GM19238 (cell line): ENCODE data around the gene STK24.

Experiments used
- DNase-seq: peaks from one replicate; pipeline ENCODE4 v3.0.0; 2011; ENCODE audit warnings: low spot score; ENCODE audit not compliant: insufficient read length

Gene STK24

DNA sequence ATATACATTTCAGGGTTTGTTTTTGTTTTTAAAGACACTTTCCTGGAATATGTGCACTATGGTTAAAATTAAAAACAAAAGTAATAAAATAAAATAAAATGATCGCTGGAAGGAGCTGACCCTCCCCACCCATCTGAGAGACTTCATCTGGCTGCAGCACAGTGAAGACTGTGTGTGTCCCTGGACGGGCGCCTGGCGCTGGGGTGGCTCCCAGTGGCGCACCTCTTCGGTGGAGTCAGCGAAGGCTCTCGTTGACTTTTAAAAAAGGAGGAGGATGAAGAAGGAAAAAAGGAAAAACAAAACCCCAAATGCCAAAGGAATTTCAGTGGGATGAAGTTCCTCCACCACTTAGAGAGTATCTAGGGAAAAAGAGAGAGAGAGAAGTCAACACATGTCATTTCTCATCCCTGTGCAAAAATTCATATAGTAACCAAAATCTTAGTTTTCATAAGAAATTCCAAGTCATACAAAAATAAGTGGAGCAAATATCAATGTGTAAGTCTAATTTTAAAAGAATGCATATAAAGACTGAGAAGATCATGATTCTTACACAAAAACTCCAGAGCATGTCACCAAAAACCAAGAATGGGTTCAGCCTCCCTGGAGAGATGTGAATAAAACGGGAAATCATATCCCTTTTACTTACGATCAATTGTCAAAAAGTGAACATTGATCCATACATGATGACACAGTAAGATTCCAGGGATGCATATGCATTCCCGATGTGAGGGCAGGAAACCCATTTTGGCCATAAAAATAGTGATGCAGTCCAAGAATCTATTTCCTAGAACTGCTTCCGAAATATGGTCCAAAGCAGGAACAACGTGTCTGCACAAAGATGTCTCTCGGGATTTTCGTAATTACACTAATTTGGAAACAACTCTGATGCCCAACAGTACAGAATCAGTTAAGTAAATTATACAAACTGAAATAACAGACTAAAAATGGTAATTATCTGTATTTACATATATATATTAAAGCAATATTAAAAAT, 123.8 kb downstream of the STK24 start:
- no peak for DNase-seq

GRCh38 chr13:98451676-98452470, 125.0 kb downstream of the STK24 start:
- DNase-seq = no peak

- DNase-seq = no peak
Measured at GRCh38 chr13:98450539-98451111, 126.3 kb downstream of the STK24 start.

- DNase-seq = no peak
Measured at GRCh38 chr13:98450026-98450425, 126.9 kb downstream of the STK24 start.

DNA sequence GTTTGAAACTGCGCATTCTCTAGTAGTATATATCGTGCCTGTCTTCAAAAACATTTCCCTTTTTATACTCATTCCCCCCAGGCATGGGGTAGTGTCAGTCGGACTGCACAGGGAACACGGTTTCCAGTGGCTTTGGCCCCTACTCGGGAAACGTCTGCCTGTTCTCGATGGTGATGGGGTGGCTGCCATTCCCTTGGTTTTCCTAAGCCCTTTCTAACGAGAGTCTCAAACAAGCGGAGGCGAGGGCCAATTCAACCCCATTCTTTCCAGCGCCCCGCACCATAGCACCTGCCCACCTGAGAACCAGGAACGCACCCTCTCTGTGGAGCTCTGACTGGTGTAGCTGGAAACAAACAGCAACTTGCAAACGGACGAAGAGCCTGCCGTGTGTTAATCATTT, 127.6 kb downstream of the STK24 start:
- no peak for DNase-seq

GRCh38 chr13:98448642-98448928, 128.3 kb downstream of the STK24 start:
- DNase-seq = no peak

DNA sequence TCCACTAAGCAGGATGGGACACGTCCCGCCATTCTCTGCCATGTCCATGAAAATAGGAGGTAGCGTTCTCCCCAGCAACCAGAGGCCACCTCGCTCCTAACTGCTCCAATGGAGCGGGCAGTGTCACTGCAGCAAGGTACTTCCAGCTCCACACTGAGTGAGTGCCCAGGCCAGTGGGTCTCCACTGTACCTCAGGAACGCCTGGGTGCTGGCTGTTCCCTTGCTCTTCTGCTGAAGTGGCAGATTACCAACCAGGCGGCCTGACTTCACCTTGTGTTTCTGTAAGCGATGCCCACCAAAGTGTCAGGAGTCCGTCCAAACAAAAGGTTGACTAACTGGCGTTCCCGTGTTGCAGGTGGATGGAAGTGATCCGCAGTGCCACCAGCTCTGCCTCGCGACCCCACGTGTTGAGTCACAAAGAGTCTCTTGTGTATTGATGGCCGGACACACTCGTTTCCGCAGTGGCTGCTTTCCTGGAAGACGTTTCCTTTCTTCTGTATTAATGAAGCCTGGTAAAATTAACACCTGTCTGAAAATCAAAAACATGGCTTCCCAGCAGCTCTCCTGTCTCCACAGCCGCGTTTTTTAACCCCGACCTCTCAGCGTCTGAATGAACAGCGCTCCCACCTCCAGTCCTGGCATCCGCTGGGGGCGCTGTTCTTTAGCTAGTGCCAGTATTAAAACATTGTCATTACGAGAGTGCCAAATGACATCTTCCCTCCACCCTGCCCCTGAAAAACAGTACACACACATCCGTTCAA, 128.8 kb downstream of the STK24 start:
- DNase-seq = no peak

DNA sequence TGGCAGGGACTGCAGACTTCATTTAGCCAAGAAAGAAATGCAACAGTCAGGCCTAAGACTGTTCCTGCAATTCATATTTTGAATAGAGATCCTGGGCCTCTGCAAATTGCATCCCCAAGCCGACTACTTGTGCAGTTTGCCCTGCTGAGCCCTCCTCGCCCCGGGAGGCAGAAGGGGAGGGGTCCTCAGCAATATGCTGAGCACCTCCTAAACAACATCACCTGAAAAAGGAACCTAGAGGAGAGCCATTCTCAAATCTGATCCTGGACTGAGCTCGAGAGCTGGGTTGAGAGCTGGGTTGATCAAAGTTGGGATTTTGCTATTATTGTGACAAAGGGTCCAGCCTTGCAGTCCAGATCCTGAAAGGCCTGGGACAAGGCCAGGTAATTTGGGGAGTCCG, 129.8 kb downstream of the STK24 start:
- DNase-seq = no peak

DNA sequence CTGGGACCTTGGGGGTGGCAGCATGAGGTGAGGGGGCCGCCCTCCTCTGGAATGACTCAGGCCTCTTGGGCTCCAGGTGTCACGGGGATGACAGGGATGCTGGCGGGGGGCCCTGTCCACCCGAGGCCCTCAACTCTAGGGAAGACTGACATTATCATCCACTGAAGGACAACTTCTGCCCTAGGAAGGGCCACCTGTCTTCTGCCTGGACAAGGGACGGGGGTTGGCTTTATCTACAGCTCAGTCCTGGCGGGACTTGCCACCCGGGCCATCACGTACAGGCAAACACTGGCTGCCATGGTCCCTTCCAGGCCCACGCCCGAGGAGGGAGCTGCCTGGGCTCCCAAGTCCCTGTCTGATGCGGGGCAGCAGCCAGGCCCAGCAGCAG, 130.7 kb downstream of the STK24 start:
- no peak for DNase-seq

DNA sequence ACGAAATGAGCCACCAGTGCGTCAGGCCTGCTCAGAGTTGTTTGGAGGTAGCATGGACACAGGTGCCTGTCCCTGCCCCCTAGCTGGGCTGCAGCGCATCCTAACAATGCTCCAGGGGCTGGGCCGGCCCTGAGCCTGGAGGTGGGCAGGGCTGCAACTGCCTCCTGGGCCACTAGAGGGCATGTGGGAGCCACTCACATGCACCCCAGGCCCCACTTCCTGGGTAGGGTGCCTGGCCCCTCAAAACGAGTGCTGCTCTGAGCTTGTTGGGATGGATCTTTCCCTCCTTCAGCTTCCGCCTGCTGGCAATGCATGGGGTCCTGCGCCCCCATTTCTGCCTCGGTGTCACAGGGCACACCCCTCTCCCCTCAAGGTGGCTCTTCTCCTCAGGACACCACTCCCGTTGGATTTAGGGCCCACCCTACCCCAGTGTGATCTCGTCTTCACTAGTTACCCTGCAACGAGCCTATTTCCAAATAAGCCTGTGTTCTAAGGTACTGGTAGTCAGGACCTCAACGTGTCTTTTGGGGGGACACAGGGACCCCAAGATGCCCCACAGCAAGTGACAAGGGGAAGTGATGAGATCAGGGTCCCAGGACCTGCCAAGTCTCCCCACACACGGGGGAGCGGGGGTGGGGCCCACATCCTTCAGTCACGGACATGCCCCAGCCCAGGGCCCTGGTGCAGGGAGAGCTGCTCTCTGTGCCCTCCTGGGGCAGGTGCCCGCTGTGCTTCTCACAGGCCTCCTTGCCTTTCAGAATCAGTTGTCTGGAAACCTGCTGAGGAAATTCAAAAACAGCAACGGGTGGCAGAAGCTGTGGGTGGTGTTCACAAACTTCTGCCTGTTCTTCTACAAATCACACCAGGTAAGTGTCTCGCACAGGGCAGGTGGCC, 131.3 kb downstream of the STK24 start:
- peak; percentile 85 for DNase-seq

DNA sequence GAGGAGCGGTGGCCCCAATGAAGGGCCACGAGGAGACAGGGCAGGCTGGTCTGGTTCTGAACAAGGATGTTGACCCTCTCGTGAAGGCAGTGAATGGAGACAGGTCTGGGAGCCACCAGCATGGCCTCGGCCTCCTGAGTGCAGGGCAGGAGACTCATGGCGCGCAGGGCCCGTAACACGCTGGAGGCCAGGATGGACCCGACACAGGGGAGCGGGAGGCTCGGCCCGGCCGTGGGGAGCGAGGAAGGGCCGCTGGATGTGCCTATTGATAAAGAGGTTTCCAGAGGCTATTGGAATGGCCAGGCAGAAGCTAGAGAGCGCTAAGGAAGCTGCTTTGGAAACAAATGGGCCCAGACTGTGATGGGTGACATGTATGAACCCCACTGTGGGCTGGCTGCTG, 132.5 kb downstream of the STK24 start:
- no peak for DNase-seq

DNA sequence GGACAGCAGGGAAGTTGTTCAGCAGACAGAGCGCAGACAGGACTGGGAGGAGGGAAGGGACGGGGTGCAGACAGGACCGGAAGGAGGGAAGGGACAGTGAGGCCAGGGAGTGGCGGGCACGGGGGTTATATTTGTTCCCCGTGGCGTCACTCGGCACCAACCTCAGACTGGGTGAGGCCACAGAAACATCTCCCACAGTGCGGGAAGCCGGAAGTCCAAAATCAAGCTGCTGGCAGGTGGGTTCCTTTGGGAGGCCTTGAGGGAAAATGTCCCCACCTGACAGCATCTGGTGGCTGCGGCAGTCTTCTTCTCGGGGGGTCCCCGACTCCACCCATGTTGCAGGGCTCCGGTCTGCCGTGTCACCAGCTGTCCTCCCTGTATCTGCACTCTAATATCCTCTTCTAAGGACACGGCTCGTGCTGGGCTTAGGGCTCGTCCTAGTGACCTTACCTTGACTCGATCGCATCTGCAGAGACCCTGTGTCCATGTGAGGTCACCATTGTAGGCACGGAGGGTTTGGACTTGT, 133.0 kb downstream of the STK24 start:
- no peak for DNase-seq

DNA sequence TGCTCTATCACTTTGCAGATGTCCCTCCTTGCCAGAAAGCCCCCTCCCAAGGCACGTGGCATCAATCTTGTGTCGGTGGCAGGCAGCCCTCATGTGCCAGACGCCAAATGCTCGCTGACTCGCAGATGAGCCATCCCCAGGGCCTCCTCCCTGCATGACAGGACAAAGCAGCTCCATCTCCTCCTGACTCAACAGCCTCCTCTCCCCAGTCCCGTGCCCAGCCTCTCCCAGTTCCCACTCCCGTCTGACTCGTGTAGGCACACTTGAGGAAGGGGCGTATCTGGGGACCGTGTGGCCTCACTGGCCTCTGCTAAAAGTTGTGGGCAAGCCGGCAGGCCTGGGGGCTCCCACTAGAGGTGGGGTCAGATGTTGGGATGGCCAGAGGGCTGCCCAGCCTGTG, 133.6 kb downstream of the STK24 start:
- DNase-seq = no peak

DNA sequence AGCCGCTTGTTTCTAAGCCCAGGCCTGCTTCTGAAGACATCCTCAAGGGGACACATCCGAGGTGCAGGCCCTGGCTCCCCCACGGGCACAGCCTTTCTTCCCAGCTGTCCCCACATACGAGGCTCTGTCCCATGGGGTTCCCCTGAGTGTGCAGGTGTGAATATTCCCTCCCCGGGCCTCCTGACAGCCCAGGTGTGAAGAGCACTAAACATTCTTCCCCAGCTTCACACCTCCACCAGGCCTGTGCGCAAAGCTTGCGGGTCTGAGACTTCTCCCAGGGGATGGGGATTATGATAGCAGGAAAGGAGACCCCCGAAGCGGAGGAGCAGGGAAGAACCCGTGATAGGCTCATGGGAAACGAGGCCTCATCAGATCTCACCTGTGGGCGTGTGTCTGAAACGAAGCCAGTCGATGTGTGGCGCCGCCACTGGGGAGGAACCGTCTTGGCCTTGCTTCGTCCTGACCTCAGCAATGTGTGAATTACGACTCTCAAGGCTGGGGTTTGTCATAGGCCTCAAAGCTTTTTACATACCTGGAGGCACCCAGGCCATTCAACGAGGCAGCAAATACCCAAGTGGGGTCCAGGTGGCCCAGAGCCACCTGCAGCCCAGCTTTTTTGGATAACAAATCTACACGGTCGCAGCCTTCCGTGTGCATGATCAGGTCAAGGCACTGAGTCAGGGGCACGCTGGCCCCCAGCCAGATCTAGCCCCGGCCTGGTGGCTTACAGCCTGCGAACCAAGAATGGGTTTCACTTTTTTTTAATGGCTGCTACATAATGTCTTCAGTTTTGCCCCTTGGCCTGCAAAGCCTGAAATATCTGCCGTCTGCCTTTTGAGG, 134.3 kb downstream of the STK24 start:
- no peak for DNase-seq

GRCh38 chr13:98441056-98441676, 135.7 kb downstream of the STK24 start:
- DNase-seq = no peak

DNA sequence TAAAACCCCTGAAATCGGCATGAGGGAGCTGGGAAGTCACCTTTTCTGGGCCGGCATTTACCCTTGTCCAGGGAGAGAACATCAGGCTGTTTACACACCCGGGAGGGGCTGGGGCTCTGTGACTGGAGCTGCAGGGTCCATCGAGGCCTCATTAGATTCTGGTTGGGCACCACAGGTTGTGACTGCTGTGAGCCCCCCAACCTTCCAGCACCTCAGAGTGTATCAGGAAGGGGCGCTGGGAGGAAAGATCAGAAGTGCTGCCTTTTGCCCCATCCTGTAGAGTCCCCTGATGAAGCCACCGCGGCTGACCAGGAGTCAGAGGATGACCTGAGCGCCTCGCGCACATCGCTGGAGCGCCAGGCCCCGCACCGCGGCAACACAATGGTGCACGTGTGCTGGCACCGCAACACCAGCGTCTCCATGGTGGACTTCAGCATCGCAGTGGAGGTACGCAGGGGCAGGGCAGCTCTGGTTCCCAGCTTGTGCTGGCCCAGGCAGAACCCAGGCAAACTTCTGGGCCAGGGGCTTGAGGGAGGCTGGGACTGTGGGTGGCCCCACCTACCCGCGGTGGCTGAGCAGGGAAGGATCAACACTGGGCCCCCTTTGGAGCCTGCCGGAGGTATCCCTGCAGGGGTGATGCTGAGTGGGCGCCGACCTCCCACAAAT, 136.4 kb downstream of the STK24 start:
- no peak for DNase-seq

DNA sequence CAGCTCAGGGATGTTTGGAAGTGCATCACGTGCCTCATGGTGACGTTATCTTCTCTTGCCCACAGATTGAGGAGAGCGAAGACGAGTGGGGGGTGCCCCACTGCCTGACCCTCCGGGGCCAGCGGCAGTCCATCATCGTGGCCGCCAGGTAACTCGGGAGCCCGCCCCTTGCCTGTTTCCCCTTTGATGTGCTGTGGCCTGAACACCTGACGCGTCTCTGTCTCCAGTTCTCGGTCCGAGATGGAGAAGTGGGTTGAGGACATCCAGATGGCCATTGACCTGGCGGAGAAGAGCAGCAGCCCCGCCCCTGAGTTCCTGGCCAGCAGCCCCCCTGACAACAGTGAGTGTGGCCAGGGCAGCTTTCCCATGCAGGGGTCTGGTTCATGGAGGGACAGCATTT, 137.0 kb downstream of the STK24 start:
- no peak for DNase-seq

DNA sequence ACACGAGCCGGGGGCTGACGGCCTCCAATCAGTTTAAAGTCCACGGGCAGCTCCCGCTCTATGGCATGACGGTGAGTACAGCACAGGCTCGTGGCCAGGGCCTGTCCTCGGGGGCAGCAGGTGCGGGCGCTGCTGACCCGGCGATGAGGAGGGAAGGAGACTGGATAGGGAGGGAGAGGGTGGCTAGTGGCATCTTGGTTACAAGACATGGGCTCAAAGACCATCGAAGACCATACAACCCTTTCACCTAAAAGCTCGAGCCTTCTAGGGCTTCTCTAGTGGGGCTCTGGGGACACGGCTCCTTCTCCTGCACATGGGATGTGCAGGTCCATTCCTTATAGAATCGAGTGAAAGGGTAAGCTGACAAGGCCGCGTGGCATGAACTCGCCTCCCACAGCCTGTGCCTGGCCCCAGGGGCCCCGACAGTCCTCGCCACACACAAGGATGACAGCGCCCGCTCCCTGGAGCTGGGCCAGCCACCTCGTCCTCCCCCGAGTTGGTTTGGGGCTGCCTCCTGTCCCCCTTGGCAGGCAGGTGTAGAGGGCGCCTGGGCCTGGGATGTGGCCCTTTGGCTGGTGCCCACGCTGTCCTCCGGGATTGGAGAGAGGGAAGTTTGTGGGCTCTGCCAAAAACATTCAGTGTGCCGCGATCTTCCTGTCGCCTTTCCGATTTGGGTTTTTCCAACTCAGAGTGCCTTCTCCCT, 137.6 kb downstream of the STK24 start:
- no peak for DNase-seq
